ENCODE data around the gene IGFBP5.

The IGFBP5 gene

GRCh38 chr2:216695401-216695821 is at the start of gene IGFBP5:
IGFBP5 (minus strand) TSS chr2:216695549; CDS start chr2:216694775, 774 bp downstream.
- Histone ChIP-seq H3K27ac (no peak within 1 kb of the TSS), H3K36me3 (replicated peaks) (no peaks in the 10 kb centered on the region), H3K27me3 (replicated peaks) (no peaks in the 10 kb centered on the region), H3K4me3 (ENCODE audit: low read depth, low read length) (peak within 1 kb of the TSS; percentile 50)
- peak; percentile 45 for TF ChIP-seq CTCF (IDR thresholded peaks at IDR 0.05; ENCODE audit: low read depth, low read length, missing control alignments)
- peak; percentile 61 for DNase-seq
- in situ Hi-C loops (cut with HindIII; ENCODE audit: low pct_ligation_motif_present, low sequenced_read_pairs) = loop anchor here (25.0 kb wide), 1 partner anchor 817 kb away; no protein-coding TSS in a partner anchor

GRCh38 chr2:216743781-216744180 is 48.4 kb upstream of the IGFBP5 start:
- H3K27ac ChIP-seq = no peak overlapping the region
- no peak for TF ChIP-seq CTCF (IDR thresholded peaks at IDR 0.05; ENCODE audit: low read depth, low read length, missing control alignments)
- no peaks in the 10 kb centered on the region for H3K36me3 ChIP-seq (replicated peaks)
- in situ Hi-C loops (cut with HindIII; ENCODE audit: low pct_ligation_motif_present, low sequenced_read_pairs) = no loop called here
- no peak overlapping the region for H3K4me3 ChIP-seq (ENCODE audit: low read depth, low read length)
- no peak for DNase-seq
- no peaks in the 10 kb centered on the region for H3K27me3 ChIP-seq (replicated peaks)

- no peak for DNase-seq
- no peak for TF ChIP-seq CTCF (IDR thresholded peaks at IDR 0.05; ENCODE audit: low read depth, low read length, missing control alignments)
- no peak overlapping the region for H3K27ac ChIP-seq
- no peak overlapping the region for H3K4me3 ChIP-seq (ENCODE audit: low read depth, low read length)
- in situ Hi-C loops (cut with HindIII; ENCODE audit: low pct_ligation_motif_present, low sequenced_read_pairs) = no loop called here
- H3K36me3 ChIP-seq (replicated peaks) = no peaks in the 10 kb centered on the region
- no peaks in the 10 kb centered on the region for H3K27me3 ChIP-seq (replicated peaks)
These were observed 47.1 kb upstream of the IGFBP5 start for GRCh38 chr2:216742411-216742810.

- Histone ChIP-seq H3K27me3 (replicated peaks) (no peaks in the 10 kb centered on the region), H3K27ac (no peak overlapping the region), H3K4me3 (ENCODE audit: low read depth, low read length) (no peak overlapping the region), H3K36me3 (replicated peaks) (no peaks in the 10 kb centered on the region)
- in situ Hi-C loops (cut with HindIII; ENCODE audit: low pct_ligation_motif_present, low sequenced_read_pairs) = no loop called here
- no peak for DNase-seq
- TF ChIP-seq CTCF (IDR thresholded peaks at IDR 0.05; ENCODE audit: low read depth, low read length, missing control alignments) = no peak
These were observed 45.9 kb upstream of the IGFBP5 start for GRCh38 chr2:216741223-216741593.

- no peaks in the 10 kb centered on the region for H3K27me3 ChIP-seq (replicated peaks)
- in situ Hi-C loops (cut with HindIII; ENCODE audit: low pct_ligation_motif_present, low sequenced_read_pairs) = no loop called here
- H3K4me3 ChIP-seq (ENCODE audit: low read depth, low read length) = no peak overlapping the region
- H3K36me3 ChIP-seq (replicated peaks) = no peaks in the 10 kb centered on the region
- TF ChIP-seq CTCF (IDR thresholded peaks at IDR 0.05; ENCODE audit: low read depth, low read length, missing control alignments) = no peak
- no peak for DNase-seq
- no peak overlapping the region for H3K27ac ChIP-seq
These were observed 45.3 kb upstream of the IGFBP5 start for GRCh38 chr2:216740557-216741222.

GRCh38 chr2:216739035-216739434 is 43.7 kb upstream of the IGFBP5 start:
- H3K27me3 ChIP-seq (replicated peaks) = no peaks in the 10 kb centered on the region
- in situ Hi-C loops (cut with HindIII; ENCODE audit: low pct_ligation_motif_present, low sequenced_read_pairs) = no loop called here
- H3K4me3 ChIP-seq (ENCODE audit: low read depth, low read length) = no peak overlapping the region
- TF ChIP-seq CTCF (IDR thresholded peaks at IDR 0.05; ENCODE audit: low read depth, low read length, missing control alignments) = no peak
- no peak overlapping the region for H3K27ac ChIP-seq
- no peaks in the 10 kb centered on the region for H3K36me3 ChIP-seq (replicated peaks)
- DNase-seq = no peak

Measured in brain microvascular endothelial cell (primary cell).